Stimulated activated CD4-positive, alpha-beta T cell treated with anti-CD3 and anti-CD28 coated beads, TNF-alpha, amount 100 ng/mL, for 1 hour (primary cell): ENCODE data around the gene ACTL6A.
A peak's percentile ranks its signal among the peaks of the same experiment; 100 is the strongest.

Source experiments
- DNase-seq, 3 donors: peaks; one replicate each; pipeline ENCODE4 v3.0.0-alpha.2; 2020; ENCODE audit warnings: low read depth in 3 of 3, low spot score in 1 of 3

Gene ACTL6A

DNA sequence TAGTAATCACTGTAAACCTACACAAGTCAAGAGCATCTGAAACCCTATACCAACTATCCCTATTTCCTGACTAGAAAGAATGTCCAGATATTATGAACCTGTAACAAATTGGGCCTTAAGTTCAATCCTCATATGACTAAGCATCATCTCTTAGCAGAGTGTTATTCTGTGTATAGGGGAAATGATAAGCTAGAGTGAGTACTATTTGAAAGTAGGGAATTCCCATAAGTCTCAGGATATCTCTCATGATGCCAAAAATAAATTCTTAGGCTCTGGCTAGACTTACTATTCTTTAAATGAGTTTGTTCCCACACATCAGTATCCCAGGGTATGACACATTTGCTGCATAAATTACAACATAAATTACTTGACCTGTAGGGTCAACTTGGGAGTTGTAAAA is 26.4 kb downstream of the ACTL6A start:
- DNase-seq, result no peak

DNA sequence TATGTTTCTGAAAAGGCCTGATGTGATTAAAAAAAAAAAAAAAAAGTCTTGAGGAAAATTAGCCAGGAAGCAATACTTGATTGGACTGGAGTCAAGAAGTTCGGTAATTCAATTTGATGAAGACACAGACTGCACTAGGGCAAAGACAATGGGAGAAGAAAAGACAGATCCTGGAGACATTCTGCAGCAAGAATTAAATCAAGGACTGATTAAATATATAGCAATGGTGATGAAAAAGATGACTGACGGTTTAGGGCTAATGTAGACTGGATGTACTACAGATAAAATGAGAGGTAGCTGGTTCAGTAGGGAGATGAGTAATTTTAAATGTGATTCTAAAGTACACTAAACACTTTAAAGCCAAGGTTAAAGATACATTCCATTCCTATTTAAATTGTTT is 27.9 kb downstream of the ACTL6A start:
- no peak for DNase-seq

DNA sequence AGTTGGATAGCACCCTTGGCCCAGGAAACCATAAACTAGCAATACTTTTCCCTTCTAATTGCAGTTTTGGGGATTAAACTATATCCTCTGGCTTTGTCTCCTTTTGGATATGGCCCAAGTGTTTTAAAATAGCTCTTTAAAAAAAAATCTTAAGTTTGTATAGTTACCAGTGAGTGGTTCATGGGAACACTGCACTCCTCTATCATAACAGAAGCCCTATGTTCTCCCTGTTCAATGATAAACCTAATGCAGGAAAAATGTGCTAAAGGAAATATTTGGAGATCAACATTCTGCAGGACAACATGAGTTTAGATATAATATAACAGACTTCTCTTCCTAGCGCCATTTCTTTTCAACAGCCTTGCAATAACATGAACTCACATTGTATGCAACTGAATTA is 28.6 kb downstream of the ACTL6A start:
- no peak for DNase-seq

DNA sequence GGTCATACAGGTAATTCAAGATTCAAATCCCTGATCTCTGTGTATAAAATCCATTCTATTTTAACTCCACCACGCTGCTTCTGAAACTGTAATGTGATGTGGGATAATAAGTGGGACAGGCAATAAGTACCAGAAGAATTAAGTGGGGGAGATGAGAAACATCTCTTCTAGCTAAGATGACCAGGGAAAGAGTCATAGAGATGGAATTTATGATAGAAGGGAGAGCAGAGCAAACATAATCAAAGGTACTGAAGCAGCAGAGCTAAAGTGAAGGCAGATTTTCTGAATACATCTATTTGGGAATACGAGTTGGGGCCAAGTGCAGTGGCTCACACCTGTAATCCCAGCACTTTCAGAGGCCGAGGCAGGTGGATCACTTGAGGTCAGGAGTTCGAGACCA is 36.8 kb downstream of the ACTL6A start:
- DNase-seq, result no peak

DNA sequence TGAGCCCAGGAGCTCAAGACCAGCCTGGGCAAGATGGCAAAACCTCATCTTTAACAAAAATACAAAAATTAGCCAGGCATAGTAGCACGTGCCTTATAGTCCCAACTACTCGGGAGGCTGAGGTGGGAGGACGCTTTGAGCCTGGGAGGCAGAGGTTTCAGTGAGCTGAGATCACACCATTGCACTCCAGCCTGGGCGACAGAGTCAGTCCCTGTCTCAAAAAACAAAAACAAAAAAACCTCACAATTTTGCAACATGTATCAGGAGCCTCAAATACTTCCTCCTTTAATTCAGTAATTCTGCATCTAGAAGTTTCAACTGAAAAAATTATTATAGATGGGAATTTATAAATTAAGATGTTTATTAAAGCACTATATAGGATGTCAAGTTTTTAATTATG is 40.6 kb downstream of the ACTL6A start:
- DNase-seq, result no peak

DNA sequence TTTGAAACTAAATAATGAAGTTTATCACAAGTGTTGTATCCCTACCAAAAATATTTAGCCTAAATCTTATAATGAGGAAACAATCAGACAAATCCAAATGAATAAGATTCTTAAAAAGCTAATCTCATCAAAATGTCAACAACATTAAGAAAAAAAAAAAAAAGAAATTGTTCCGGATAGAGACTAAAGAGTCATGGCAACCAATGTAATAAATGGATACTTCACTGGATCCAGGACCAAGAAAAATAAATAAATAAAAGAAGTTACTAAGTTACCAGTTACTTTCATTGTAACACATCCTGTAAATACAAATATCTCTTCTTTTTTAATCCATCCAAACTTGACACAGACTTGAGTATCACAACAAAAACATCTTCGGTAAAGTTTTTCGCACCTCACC is 41.1 kb downstream of the ACTL6A start:
- no peak for DNase-seq

DNA sequence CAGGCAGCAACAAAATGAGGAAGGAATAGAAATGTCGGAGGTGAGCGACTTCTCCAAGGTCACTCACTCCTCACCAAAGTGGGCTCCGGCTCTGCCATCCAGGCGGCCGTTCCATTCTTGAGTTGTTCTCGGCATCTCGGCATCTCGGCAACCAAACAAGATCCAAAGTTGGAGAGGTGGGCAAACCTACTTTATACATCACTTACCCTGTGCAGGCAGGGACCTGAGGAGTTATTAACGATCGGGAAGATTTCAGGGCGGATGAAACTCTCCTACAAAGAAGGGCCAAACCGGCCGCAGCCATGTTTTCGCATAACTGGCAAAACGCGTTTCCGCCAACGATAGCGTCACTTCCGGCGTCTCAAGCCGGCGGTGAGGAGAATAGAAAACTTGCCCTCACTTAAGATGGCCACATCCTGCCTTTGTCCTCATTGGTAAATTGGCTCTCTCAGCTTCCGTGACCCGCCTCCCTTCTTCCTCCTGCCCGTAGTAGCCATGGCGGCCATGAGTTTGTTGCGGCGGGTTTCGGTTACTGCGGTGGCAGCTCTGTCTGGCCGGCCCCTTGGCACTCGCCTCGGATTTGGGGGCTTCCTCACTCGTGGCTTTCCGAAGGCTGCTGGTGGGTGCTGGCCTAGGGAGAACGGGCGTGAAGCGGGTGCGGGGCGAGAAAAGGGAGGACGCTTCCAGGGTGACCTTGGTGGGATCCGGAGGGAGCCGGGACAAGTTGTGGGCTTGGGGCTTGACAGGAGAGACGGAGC is 41.8 kb downstream of the ACTL6A start, which contains the start of the genes MRPL47 and NDUFB5:
Gene MRPL47 (minus strand): TSS at position 318 of the 758 bp plus-strand sequence. CDS start 14 bp downstream, at position 304.
Gene NDUFB5 (plus strand): TSS at position 474 of the 758 bp plus-strand sequence. CDS start 22 bp downstream, at position 496.
- DNase-seq, result peak; percentile 69 to 81 (median 73)

DNA sequence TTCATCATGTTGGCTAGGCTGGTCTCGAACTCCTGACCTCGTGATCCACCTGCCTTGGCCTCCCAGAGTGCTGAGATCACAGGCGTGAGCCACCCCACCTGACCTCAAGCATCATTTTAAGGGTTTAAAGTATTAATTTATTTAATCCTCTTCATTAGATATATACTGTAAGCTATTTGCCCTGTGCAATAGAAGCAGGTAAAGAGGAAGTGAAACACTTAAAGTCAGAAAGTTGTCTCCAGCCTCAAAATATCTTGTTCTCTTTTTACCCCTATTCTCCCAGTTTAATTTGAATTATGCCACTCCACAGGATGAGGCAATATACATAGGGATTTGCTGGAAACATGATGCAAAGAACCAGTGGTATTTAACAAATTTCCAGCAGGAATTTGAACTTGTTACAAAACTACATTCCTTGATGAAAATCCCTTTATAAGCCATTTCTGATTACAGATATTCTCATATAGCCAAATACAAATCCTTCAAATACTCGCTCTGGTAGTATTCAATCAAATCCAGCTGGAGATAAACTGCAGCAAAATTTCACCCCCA is 43.9 kb downstream of the ACTL6A start:
- no peak for DNase-seq

DNA sequence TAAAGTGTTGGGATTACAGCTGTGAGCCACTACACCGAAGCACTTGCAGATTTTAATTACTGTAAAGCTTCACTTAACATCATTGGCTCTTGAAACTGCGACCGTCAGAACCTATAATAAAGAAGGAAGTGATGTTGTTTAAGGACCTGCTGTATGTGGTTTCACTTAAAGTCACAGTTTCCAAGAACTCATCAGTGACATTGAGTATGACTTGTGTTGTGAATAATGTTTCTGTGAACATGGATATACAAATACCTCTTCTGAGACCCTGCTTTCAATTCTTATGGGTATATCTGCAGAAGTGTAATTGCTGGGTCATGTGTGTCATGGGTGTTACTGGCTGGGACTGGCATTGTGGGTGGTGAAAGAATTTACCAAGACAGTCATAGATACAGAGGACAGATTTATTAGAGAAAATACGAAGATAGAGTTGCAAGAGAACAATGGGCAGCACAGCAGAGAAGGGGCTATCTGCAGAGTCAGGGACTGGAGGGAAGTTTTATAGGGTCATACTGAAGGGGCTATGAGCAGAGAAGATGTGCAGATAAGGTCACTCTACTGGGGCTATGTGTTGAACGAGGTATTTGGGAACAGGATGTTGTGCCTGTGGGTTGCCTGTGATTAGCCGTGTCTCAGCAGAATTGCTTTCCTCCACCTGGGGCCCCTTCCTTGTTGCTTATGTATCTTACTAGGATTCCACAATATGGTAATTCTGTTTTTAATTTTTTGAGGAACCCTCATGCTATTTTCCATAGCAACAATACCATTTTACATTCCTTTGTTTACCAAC is 46.4 kb downstream of the ACTL6A start:
- no peak for DNase-seq

DNA sequence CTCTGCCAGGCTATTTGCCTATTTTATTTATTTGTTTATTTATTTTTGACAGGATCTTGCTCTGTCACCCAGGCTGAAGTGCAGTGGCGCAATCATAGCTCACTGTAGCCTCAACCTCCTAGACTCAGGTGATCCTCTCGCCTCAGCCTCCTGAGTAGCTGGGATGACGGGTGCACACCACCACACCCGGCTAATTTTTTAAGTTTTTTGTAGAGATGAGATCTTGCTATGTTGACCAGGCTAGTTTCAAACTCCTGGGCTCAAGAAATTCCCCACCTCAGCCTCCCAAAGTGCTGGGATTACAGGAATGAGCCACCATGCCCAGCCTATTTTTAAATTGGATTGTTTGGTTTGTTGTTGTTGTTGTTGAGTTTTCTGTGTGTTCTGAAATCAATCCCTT is 47.3 kb downstream of the ACTL6A start:
- no peak for DNase-seq

DNA sequence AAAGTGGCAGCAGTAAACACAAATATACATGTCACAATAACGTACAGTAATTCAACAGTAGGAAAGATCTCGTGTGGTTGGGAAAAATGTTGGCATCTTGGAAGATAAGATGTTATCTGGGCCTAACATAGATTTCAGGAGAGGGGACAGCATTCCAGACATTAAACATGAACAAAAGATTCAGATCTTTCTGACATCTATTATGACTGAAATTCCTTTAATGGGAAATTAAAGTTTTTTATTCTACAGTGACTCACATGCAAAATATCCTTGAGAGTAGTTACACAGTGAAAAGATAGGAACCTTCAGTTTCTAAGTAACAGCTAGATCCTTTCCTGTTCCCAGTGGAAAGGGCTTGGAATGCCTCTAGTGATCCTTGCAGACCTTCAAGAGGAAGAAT is 51.1 kb downstream of the ACTL6A start:
- DNase-seq, result no peak

DNA sequence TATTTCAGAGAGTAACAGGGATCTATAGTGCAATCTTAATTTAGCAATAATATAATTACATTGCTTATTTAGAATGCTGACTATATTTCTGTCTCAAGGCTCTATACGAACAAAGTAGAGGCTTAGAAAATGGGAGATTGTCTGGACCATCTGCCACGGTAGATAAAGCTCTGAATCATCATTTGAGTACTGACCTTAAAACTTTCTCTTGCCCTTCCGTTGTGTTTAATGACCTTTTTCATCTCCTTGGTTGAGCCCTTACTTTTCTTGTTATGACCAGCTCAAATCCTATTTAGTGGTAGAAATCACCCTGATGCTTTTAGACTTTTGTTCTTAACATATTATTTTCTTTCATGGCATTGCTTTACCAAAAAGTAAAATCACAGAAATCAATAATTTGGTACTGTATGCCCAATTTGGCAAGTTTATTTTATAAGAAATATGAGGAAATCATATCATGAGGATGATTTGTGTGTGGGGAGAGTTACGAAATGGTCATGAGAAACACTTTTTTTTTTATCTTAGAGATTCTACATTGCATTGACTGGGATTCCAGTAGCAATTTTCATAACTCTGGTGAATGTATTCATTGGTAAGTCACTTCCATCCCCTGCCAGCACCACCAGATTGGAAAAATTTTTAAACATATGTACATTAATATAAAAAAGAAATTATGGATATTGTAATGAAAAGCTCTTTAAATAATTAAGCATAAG is 52.9 kb downstream of the ACTL6A start:
- no peak for DNase-seq

DNA sequence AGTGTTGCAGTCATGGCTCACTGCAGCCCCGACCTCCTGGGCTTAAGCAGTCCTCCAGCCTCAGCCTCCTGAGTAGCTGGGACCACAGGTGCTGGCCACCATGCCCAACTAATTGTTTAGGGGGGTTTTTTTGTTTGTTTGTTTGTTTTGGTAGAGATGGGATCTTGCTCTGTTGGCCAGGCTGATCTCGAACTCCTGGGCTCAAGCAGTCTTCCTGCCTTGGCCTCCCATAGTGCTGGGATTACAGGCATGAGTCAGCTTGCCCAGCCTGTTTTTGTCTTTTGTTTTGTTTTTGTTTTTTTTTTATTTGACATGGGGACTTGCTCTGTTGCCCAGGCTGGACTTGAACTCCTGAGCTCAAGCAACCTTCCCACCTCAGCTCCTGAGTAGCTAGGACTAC is 59.3 kb downstream of the ACTL6A start:
- DNase-seq, result no peak

DNA sequence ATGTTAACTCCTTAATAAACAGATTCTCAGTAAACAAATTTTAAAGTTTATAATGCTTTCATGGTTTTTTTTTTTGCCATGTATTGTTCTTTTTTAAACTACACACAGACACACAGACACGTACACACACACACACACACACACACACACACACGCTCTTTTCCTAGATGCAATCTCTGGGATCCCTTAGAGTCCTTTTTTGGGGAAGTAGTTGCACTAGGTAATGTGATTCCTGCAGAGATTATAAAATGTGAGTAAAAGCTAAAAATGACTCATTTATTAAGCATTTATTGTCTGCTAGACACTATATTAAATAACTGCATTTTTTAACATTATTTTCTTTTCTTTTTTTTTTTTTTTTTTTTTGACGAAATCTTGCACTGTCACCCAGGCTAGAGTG is 61.7 kb downstream of the ACTL6A start:
- no peak for DNase-seq

DNA sequence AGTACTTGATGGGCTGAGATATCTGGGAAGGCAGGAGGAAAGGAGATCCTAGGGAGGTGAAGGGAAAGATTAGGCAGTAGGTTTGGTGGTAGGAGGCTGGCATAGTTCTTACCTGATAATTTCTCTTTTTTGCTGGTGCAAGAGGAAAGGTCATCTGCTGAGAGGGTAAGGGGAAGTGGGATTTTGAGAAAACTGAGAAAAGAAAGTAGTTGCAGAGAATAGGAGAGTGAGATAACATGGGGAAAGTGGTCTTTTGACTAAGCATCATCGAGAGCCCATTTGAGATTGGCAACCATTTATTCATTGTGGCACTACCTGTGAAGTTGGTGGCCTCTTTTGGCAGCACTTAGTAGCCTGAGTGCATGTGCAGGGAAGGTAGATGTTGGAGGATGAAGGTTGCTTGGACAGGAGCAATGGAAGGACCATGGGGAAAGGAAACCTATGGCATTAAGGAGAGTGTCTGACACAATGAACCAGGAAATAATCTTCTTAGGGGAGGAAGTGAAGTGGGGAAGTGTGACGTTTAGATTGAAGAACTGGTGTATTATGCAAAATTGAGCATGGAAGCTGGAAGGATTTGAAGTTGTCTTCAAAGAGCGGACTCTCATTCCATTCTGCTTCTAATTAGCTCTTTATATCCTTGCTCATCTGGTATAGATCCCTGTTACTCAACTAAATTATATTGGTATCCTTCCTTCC is 68.2 kb downstream of the ACTL6A start:
- DNase-seq, result no peak
